Gastrocnemius medialis (tissue), 4 donors: ENCODE measurements around the gene SPATA4. TPM values are rescaled to one million over a fixed set of nuclear protein-coding genes. Genes with fewer than 3 reads are reported as not detected.
A peak's percentile ranks its signal among the peaks of the same experiment; 100 is the strongest.

ENCODE experiments used
- ATAC-seq, 2 donors: fragments of 150-250 bp; one replicate each; pipeline ENCODE4 v1.9.1; 2016
- DNase-seq, 2 donors: peaks; one replicate each; pipeline ENCODE4 v3.0.0-alpha.2; 2019
- H3K27ac ChIP-seq, 4 donors: fragments of 200-600 bp; sonication (generic); 1 replicate in 1 of 4; 2 replicates in 3 of 4; pipeline ENCODE4 v1.5.1; 2016 to 2018; ENCODE audit warnings: mild to moderate bottlenecking in 2 of 4, moderate library complexity in 1 of 4
- H3K27me3 ChIP-seq, 3 donors: fragments of 200-600 bp; sonication (generic) in 2 of 3; 1 replicate in 1 of 3; 2 replicates in 2 of 3; pipeline versions ENCODE4 v1.5.1 to v1.6.0; 2016 to 2019; ENCODE audit warnings: mild to moderate bottlenecking in 1 of 3, moderate library complexity in 1 of 3
- H3K36me3 ChIP-seq, 2 donors: fragments of 200-600 bp; sonication (generic) in 1 of 2; one replicate each; pipeline ENCODE4 v1.5.1; 2017 to 2018
- H3K4me1 ChIP-seq, 2 donors: fragments of 200-600 bp; sonication (generic) in 1 of 2; one replicate each; pipeline ENCODE4 v1.5.1; 2016 to 2017; ENCODE audit warnings: mild to moderate bottlenecking in 2 of 2
- H3K4me3 ChIP-seq, 4 donors: fragments of 200-600 bp; sonication (generic) in 3 of 4; 1 replicate in 1 of 4; 2 replicates in 3 of 4; pipeline ENCODE4 v1.5.1; 2016 to 2019; ENCODE audit warnings: mild to moderate bottlenecking in 2 of 4
- H3K9me3 ChIP-seq, 3 donors: fragments of 200-600 bp; sonication (generic) in 2 of 3; 1 replicate in 1 of 3; 2 replicates in 2 of 3; pipeline ENCODE4 v1.5.1; 2016 to 2019
- CTCF ChIP-seq, 5 experiments: fragments of 450-650 bp in 3 of 5; fragments of 200-600 bp in 2 of 5; sonication (generic) in 2 of 5; IDR thresholded peaks in 4 of 5; conservative IDR thresholded peaks in 1 of 5; 1 replicate in 4 of 5; 2 replicates in 1 of 5; pipeline ENCODE4 v1.5.1; 2016 to 2019; ENCODE audit warnings: antibody characterized with exemption in 5 of 5, mild to moderate bottlenecking in 3 of 5, moderate library complexity in 3 of 5
- POLR2A ChIP-seq, 2 donors: fragments of 450-650 bp; IDR thresholded peaks; one replicate each; pipeline ENCODE4 v1.6.1; 2017; ENCODE audit warnings: antibody characterized with exemption in 2 of 2, mild to moderate bottlenecking in 2 of 2, moderate library complexity in 2 of 2
- in situ Hi-C, 4 donors: fragments of 200-750 bp; cut with MboI; loops; one replicate each; pipeline versions ENCODE4 v1.15.0 to v1.8.0; 2017; ENCODE audit warnings: low sequenced_read_pairs in 4 of 4
- intact Hi-C: fragments of 100-400 bp; cut with DNase I; formaldehyde crosslinking; loops from one replicate; pipeline ENCODE4 v1.15.1; 2023; ENCODE audit warnings: low total_unique reads
- total RNA-seq, 4 donors: library from RNA; depleted of rRNA; stranded (reverse); fragments of >200 nt; gene quantifications; one replicate each; pipeline versions ENCODE4 v1.1.0 to v1.2.3, GENCODE V29; 2016

Gene SPATA4
- total RNA-seq, 4 donors from 2014 or later = 0.22 to 0.29 TPM; not detected in 2

DNA sequence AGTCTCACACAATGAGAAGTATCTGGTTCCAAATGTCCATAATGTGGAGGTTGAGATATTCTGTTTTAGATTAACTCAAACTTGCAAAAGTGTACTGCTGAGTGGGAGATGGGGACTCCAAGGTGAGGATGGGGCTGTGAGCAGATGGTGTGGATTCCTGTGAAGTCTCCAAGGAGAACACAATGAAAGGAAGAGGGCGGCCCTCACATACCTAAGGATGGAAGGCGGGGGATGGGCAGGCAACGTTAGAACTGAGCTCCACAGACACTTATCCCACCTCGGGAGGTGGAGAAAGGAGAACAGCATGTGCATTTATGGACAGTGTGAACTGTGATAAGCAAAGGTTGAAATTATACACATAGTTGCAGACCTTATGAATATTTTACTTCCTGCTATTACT, 9.9 kb upstream of the SPATA4 start:
- Histone ChIP-seq H3K9me3 (no peaks in the 10 kb centered on the region), H3K27me3 (no peaks in the 10 kb centered on the region), H3K36me3 (no peaks in the 10 kb centered on the region), H3K27ac (no peak overlapping the region), H3K4me1 (no peaks in the 10 kb centered on the region), H3K4me3 (no peak overlapping the region)
- TF ChIP-seq POLR2A (IDR thresholded peaks at IDR 0.05) (no peak), CTCF (IDR thresholded peaks at IDR 0.05 in 4 of 5, conservative IDR thresholded peaks at IDR 0.05 in 1 of 5) (no peak)
- in situ Hi-C loops = no loop called here
- intact Hi-C loops = no loop called here
- no peak for ATAC-seq
- no peak for DNase-seq

DNA sequence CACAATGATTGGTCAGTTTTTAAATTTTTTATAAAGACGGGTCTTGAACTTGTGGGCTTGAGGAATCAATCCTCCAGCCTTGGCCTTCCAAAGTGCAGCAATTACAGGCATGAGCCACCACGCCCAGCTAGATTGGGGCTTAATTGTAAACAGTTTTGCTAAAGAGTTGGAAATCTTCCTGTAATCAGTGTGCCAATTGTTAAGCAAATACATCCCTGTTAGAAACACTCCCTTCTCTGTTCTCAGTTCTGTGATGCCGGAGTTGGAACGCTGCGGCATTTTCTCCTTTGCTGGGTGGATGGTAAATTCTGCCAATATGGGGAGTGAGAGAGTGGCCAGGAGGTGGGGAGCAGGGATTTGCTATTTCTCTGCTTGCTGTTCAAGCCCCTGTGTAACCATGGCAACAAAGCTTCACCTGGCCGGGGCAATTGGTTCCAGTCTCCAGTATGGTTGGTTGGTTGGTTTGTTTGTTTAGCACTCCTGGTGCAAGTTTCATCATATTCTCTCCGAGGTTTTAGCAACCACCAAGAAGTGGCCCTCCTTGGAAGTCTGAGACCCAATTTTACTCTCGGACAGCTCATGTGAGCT, 3.0 kb upstream of the SPATA4 start:
- TF ChIP-seq POLR2A (IDR thresholded peaks at IDR 0.05) (no peak), CTCF (IDR thresholded peaks at IDR 0.05 in 4 of 5, conservative IDR thresholded peaks at IDR 0.05 in 1 of 5) (no peak)
- Histone ChIP-seq H3K27ac (no peak overlapping the region), H3K36me3 (no peaks in the 10 kb centered on the region), H3K9me3 (no peaks in the 10 kb centered on the region), H3K4me1 (peaks cover 4 to 13% of the 10 kb centered on the region in 2 donors), H3K27me3 (no peaks in the 10 kb centered on the region), H3K4me3 (no peak overlapping the region)
- in situ Hi-C loops (no loop called here), intact Hi-C loops (loop anchor here (5.0 kb wide), 1 partner anchor 124 kb away; no protein-coding TSS in a partner anchor)
- ATAC-seq (no peak), DNase-seq (no peak)

GRCh38 chr4:176193938-176194337, 1.4 kb downstream of the SPATA4 start:
- intact Hi-C loops (loop anchor here (2.0 kb wide), 1 partner anchor 37 kb away; no protein-coding TSS in a partner anchor), in situ Hi-C loops (no loop called here)
- Histone ChIP-seq H3K9me3 (no peaks in the 10 kb centered on the region), H3K27me3 (no peaks in the 10 kb centered on the region), H3K36me3 (no peaks in the 10 kb centered on the region), H3K4me3 (no peak overlapping the region), H3K4me1 (peaks cover 34% of the 10 kb centered on the region in 2 donors), H3K27ac (peak overlapping the region; percentile 56 to 93 (median 86))
- DNase-seq = no peak
- ATAC-seq = peak; percentile 27 to 40
- no peak for TF ChIP-seq CTCF (IDR thresholded peaks at IDR 0.05 in 4 of 5, conservative IDR thresholded peaks at IDR 0.05 in 1 of 5)
- no peak for TF ChIP-seq POLR2A (IDR thresholded peaks at IDR 0.05)

GRCh38 chr4:176193126-176193525, 2.3 kb downstream of the SPATA4 start:
- in situ Hi-C loops (no loop called here), intact Hi-C loops (no loop called here)
- Histone ChIP-seq H3K4me1 (peaks cover 40 to 42% of the 10 kb centered on the region in 2 donors), H3K36me3 (no peaks in the 10 kb centered on the region), H3K27me3 (no peaks in the 10 kb centered on the region), H3K27ac (peak overlapping the region; percentile 56 to 93 (median 86)), H3K4me3 (no peak overlapping the region), H3K9me3 (no peaks in the 10 kb centered on the region)
- no peak for DNase-seq
- TF ChIP-seq POLR2A (IDR thresholded peaks at IDR 0.05) = no peak
- no peak for TF ChIP-seq CTCF (IDR thresholded peaks at IDR 0.05 in 4 of 5, conservative IDR thresholded peaks at IDR 0.05 in 1 of 5)
- no peak for ATAC-seq

DNA sequence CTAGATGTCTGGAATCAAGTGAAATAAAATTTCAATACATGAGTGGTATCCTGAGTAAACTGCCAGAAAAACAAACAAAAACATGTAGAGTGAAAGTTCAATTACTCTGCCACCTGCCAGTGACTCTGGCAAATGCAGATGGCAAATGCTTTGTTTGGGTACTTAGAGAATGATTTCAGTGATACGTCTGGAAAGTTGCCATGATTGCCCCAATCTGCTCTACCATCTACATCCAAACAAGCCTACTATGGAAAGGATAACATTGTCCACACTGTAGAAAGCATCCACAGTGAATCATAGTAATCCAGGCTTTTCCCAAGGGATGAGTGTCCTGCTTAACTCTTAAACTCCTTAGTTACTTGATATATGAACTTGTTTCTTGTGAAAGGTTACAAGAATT, 3.4 kb downstream of the SPATA4 start:
- H3K27me3 ChIP-seq = no peaks in the 10 kb centered on the region
- H3K9me3 ChIP-seq = no peaks in the 10 kb centered on the region
- in situ Hi-C loops = no loop called here
- DNase-seq = no peak
- no peak for ATAC-seq
- peaks cover 51 to 53% of the 10 kb centered on the region in 2 donors for H3K4me1 ChIP-seq
- no peak overlapping the region for H3K4me3 ChIP-seq
- TF ChIP-seq CTCF (IDR thresholded peaks at IDR 0.05 in 4 of 5, conservative IDR thresholded peaks at IDR 0.05 in 1 of 5) = no peak
- TF ChIP-seq POLR2A (IDR thresholded peaks at IDR 0.05) = no peak
- intact Hi-C loops = no loop called here
- peak overlapping the region; percentile 56 to 93 (median 86) for H3K27ac ChIP-seq
- H3K36me3 ChIP-seq = no peaks in the 10 kb centered on the region
